PC-9 (cell line): ENCODE data around the gene B3GNT7.
"Not testable (repeated sequence)": the region's sequence is repeated elsewhere in the genome, so short reads cannot be mapped to it uniquely, and the experiment has no call there.

Experiments used
- CTCF ChIP-seq: fragments of 200-600 bp; sonication (generic); conservative IDR thresholded peaks from 2 replicates; pipeline ENCODE4 v1.6.1; 2017; ENCODE audit warnings: mixed run types, antibody characterized with exemption, mild to moderate bottlenecking, moderate library complexity
- EZH2 ChIP-seq: fragments of 200-600 bp; sonication (generic); IDR thresholded peaks from 2 replicates; pipeline ENCODE4 v1.8.0; 2017; ENCODE audit warnings: antibody characterized with exemption, low read depth

GRCh38 chr2:231349374-231349735 is 46.2 kb upstream of the B3GNT7 start:
- not testable (repeated sequence) for TF ChIP-seq CTCF, EZH2
